Measurements from ENCODE around the gene MED13L.

DNA sequence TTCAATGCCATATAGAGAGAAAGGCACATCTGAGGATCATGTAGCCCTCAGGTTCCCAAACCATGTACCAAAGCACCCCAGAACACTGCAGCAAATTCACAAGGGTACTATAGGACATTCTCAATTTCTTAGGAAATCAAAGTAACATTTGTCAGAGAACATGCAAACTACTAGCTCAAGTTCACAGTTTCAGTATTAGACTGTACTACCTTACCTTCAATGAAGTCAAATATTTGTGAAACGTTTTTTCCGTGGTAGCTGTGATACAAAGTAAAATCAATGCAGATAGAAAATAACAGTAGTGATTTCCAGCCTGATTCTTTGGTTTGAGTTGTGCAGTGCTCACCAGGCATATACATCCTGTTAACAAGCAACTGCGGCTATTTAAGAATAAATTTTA is 197.1 kb downstream of the MED13L start:
- no peak for TF ChIP-seq RFX5 (IDR thresholded peaks at IDR 0.05; ENCODE audit: low read length)
- TF ChIP-seq GATA2 (CRISPR knock-in tag; IDR thresholded peaks at IDR 0.05) = no peak
- no peak for TF ChIP-seq CHD2 (IDR thresholded peaks at IDR 0.05; ENCODE audit: low read length, partially characterized antibody)

All from SK-N-SH (cell line).